ENCODE measurements around the gene SKIDA1.

The SKIDA1 gene

DNA sequence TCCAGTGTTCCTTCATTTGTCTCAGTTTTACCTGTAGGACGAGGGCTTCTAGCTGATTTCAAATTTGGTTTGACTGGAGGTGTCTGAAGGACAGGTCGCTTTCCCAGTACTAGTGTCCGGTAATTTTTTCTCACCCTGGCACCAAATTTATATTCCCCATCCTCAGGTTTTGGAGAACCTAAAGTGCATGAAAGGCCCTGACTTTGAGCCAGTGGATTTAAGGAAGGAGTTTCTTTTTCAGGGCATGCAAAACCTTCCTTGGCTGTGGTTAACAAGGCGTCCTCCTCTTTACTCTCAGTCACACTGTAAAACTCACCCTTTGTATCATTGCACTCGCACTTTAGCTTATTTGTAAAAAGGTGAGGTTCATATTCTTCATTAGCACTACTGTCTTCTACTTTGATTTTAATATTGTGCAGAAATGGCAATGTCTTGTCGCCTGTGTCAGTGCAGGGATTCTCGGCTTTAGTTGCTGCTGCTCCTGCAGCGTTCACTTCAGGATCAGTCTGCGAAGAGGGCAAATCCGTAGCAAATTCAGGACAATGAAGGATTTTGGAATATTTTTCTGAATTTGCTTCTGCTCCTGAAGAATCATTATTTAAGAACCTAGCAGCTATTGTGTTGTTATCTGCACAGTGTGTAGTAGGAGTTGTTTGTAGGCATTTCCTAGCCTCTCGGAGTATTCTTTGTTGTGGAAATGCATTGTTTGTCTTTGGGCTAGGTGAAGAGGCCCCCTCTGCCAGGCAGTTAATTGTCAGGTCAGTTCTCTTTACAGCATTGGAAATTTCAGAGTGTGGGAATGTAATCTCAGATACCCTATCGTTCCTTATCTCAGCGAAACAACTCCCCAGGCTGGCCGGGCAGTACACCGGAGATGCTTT is 9.9 kb downstream of the SKIDA1 start:
- no peak for DNase-seq

- no peak for DNase-seq
Observed at GRCh38 chr10:21514818-21515351, 10.6 kb downstream of the SKIDA1 start.

DNA sequence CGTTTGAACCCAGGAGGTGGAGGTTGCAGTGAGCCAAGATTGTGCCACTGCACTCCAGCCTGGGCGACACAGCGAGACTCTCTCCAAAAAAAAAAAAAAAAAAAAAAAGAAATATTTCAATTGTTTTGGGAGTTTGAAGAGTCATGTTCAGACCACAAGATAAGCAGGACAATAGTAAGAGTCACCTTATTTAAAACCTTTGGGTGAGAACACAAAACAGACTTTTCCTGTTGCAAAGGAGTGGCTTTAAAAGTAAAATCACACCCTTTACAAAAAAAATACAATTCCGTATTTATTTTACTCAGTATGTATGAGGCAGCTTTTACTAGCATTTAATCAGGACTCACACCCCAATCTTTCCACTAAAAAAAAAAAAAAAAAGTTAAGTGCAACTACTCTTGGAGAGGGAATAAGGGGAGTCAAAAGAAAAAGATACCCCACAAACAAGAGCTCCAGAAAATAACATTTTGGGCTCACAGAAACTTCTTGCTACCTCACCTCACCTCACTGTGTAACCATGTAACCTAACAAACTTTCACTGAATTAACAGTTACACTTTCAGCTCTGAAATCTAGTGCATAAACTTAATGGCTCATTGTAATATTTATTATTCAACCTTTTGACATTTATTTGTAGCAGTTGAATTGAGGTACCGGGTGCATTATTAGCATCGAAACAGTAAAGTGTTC is 11.2 kb downstream of the SKIDA1 start:
- no peak for DNase-seq

GRCh38 chr10:21513405-21513788 is 12.1 kb downstream of the SKIDA1 start:
- no peak for DNase-seq

DNA sequence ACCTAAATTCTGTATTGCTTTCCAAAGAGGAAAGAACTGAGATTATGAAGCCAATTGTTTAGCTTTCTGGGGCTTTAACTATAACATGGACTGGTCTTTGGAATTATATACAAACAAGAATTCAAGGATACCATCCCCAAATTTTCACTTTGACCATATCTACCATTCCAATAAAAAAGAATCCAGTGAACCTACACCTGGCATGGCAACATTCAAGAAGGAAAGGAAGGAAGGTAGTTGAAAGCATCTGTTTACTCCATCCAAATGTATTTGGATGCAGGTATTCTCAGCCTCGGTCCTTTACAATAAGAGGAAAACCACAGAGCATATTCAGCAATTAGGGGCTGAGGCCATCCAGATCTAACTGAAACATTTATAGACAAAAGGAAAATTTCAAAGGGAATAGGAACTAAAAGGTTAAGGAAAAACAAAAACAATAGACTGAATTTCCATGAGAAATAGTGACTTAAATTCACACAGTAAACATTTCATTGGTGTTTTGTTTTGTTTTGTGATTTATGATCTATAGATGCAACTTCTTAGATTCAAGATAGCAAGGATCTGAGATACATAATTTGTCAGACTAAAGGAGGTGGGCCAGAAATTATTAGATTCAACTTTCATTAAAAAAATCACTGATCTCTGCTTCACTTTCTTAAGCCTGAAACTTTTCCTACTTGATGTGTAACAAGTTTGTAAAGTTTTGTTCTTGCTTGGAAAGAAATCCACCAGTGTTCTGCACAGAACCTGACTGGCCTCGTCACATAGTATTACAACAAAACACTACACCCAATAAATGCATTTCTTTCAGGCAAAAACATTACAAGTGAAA is 12.7 kb downstream of the SKIDA1 start:
- no peak for DNase-seq

DNA sequence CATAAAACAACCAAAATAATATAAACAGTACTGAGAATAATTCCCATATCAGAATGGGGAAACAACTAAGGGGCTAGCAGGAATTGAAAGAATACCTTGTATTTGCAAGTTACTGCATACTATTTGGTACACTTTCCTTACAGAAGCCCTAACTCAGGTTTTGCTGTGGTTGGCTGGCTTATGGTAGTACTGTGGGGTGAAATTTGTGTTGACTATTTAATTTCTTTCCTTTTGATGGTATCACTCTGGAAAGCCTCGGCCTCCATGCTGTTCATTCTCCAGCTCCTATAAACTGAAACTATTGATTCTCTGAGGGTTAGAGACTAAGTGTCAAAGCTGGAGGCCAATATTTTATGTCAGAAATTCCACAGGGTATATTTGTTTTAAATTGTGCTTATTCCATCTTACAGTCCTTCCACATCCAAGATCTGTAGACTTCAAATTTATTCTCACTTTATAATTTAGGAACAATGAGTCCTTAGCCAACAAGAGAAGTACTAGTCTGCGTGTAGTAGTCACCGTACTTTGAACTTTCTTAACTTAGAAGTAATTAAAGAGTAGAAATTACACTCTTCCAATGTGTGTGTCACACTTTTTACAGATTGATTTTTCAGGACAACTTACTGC is 13.4 kb downstream of the SKIDA1 start:
- no peak for DNase-seq

DNA sequence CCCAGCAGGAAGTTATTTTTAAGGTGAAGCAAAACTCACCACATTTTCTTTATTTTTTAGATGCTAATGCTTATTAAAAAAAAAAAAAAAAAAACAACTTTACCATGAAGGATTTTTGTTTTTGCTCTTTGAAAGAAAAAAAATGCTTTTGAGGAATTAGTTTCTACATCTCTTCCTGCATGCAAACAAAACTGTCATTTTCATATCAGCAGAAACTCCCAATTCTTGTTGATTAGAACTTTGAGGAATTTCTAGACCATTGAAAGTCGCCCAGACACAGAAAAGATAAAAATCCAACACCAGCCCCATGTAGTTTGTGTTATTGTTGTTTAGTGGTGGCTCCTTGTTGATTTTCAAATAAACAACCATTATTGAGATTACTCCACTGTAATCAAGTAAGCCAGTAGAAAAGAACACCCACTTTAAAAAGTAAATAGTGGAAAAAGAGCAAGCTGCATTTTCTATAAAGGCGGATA is 14.3 kb downstream of the SKIDA1 start:
- no peak for DNase-seq

- DNase-seq = no peak
Observed at GRCh38 chr10:21510241-21511094, 15.0 kb downstream of the SKIDA1 start.

GRCh38 chr10:21509341-21510240 is 15.9 kb downstream of the SKIDA1 start:
- no peak for DNase-seq

- DNase-seq = no peak
Observed at GRCh38 chr10:21508706-21509331, 16.7 kb downstream of the SKIDA1 start.

- DNase-seq = no peak
Observed at GRCh38 chr10:21507150-21507549, 18.3 kb downstream of the SKIDA1 start.

DNA sequence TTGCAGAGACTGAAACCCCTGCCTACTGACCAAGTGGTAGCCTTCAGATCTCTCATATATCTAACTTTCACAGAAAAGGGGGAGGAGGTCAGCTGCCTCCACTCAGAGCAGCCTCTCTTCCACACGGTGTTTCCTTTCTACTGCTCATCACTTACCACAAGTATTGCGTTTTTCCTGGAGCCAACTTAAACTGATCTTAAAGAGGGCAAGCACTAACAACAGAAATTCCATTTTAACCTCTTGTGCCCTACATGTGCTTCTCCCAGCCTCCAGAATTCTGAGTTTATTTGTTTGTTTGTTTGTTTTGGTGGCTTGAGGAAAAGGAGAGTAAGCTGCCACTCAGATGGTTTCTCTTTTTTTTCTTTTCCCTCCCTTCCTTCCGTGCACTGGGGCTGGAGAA is 19.1 kb downstream of the SKIDA1 start:
- DNase-seq = no peak

DNA sequence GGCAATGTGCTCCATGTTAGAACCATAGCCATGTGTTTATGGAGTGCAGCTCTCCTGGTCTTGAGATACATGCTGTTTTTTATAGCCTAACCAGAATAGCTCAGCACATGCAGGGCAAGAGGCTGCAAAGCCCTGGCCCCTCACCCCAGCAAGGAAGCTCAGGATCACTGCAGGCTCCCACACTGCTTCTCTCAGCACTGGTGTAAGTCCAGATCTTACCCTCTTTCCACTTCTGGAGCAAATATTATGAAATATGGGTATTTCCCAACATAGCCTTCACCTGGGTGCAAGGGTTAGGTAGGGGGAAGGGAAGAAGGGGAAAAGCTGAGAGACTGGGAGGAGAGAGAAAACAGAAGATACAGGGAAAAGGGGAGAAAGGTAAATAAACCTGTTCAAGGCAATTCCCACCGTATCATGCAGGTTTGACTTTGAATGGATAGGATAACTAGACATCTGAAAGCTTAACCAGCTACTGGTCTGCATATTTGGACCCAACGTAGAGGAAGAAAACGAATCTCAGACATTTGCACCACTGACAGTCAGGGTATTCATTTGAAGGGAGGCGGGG is 19.7 kb downstream of the SKIDA1 start:
- no peak for DNase-seq

- no peak for DNase-seq
Observed at GRCh38 chr10:21503542-21503941, 21.9 kb downstream of the SKIDA1 start.

DNA sequence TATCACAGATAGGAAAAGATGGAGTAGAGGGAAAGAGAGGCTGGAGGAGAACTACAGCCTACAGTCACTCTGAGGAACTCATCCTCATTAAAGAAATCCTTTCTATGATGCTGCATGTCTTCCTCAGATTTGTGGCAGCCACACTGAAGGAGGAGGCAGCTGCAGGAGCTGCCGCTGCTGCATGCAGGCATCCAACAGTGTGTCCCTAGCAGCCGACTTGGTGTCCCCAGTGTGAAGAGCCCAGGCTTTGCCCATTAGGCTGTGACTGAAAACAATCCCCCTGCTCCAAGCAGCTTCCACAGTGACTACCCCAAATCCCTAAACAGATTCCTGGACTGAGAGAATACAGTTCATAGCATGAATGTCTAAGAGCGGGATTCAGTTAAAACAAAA is 23.1 kb downstream of the SKIDA1 start:
- DNase-seq = no peak

DNA sequence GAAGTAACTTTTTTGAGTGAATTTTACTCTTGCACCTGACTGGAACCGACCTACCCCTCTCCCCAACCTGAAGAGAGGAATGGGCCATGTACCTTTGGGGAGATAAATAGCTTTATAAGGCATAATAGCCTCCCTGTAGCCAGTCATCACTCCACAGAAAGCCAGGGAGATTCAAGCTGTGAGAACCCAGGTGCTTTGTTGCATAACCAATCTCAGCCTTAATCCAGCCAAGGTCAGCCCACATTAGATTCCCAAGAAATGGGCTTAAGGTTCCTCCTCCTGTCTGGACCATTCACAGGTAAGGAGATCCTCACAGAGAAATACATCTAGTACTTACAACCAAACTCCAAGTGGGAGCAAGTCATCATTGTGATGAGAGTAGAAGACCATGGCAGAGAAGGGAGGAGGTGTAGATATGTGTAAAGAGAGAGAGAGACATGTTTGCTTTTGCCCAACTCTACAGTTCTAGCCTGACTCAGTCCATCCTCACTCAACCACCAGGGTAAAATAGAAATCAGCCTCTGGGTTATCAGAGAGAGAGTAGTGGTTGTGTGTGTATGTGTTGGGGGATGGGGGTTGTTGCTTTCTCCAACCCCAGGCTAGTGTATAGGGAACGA is 23.6 kb downstream of the SKIDA1 start:
- DNase-seq = no peak

- no peak for DNase-seq
Observed at GRCh38 chr10:21501091-21501490, 24.4 kb downstream of the SKIDA1 start.

GRCh38 chr10:21500578-21500910 is 24.9 kb downstream of the SKIDA1 start:
- DNase-seq = no peak
